H1 (cell line): ENCODE data around the gene TMEM187. TPM values are rescaled to one million over a fixed set of nuclear protein-coding genes. Genes with fewer than 3 reads are reported as not detected.

ENCODE experiments used
- CTCF ChIA-PET: fragments of 300-600 bp; sonication (Branson Sonifier 250); formaldehyde crosslinking; loops from one replicate; lab custom pipeline; 2021; ENCODE audit not compliant: partially characterized antibody; lab: Charles Lee
- POLR2A ChIA-PET: fragments of 300-600 bp; sonication (Branson Sonifier 250); formaldehyde crosslinking; loops from one replicate; lab custom pipeline; 2021; ENCODE audit warnings: inconsistent platforms; ENCODE audit not compliant: partially characterized antibody; lab: Charles Lee
- DNase-seq, 2 experiments: peaks; one replicate each; pipeline versions ENCODE4 v3.0.0 to v3.0.0-alpha.2; 2010 to 2022; ENCODE audit warnings: low spot score in 2 of 2, low read depth in 1 of 2, mixed read lengths in 1 of 2
- FAIRE-seq: peaks from 2 replicates; lab custom pipeline; 2011; peaks lifted over from hg19 to GRCh38; lab: Jason Lieb, UNC
- H2AFZ ChIP-seq: 2 replicates; pipeline ENCODE4 v1.8.1; 2012; ENCODE audit warnings: low read length, inconsistent platforms
- H2AK5ac ChIP-seq: 2 replicates; pipeline ENCODE4 v1.6.1; 2013; ENCODE audit warnings: low read depth, low read length
- H2BK120ac ChIP-seq: replicated peaks from 2 replicates; pipeline ENCODE3; 2013; ENCODE audit warnings: low read depth, low read length, inconsistent platforms
- H2BK12ac ChIP-seq: 2 replicates; pipeline ENCODE4 v1.6.1; 2013; ENCODE audit warnings: low read depth, low read length
- H2BK15ac ChIP-seq: 2 replicates; pipeline ENCODE4 v1.6.1; 2013; ENCODE audit warnings: low read length
- H2BK20ac ChIP-seq: 2 replicates; pipeline ENCODE4 v1.6.1; 2013; ENCODE audit warnings: low read length
- H2BK5ac ChIP-seq: 2 replicates; pipeline ENCODE4 v1.6.1; 2013; ENCODE audit warnings: low read depth, low read length
- H3K14ac ChIP-seq: 2 replicates; pipeline ENCODE4 v1.6.1; 2013; ENCODE audit warnings: inconsistent platforms; ENCODE audit not compliant: insufficient read length
- H3K18ac ChIP-seq: 2 replicates; pipeline ENCODE4 v1.6.1; 2013; ENCODE audit warnings: low read length; ENCODE audit errors: extremely low read depth
- H3K23ac ChIP-seq: 2 replicates; pipeline ENCODE4 v1.6.1; 2013; ENCODE audit warnings: inconsistent platforms; ENCODE audit not compliant: insufficient read length
- H3K23me2 ChIP-seq: 2 replicates; pipeline ENCODE4 v1.6.1; 2013; ENCODE audit warnings: low read depth, low read length
- H3K27ac ChIP-seq: 2 replicates; pipeline ENCODE4 v1.6.1; 2011; ENCODE audit warnings: low read depth, low read length, inconsistent platforms
- H3K27me3 ChIP-seq, 4 experiments: replicated peaks in 1 of 4; 1 replicate in 1 of 4; 2 replicates in 3 of 4; pipeline versions ENCODE4 v1.6.1 to v1.8.1; 2011 to 2013; ENCODE audit warnings: low read length in 3 of 4, mild to moderate bottlenecking in 3 of 4, inconsistent platforms in 2 of 4, mixed read lengths in 2 of 4, moderate library complexity in 1 of 4; ENCODE audit not compliant: control insufficient read depth in 3 of 4, insufficient read depth in 3 of 4; ENCODE audit errors: extremely low read depth in 1 of 4
- H3K36me3 ChIP-seq, 4 experiments: 2 replicates each; pipeline versions ENCODE4 v1.6.1 to v1.8.1; 2011 to 2013; ENCODE audit warnings: mild to moderate bottlenecking in 4 of 4, low read length in 3 of 4, moderate library complexity in 2 of 4, control low read depth in 1 of 4, inconsistent platforms in 1 of 4; ENCODE audit not compliant: insufficient read depth in 4 of 4, control insufficient read depth in 2 of 4
- H3K4ac ChIP-seq: replicated peaks from 2 replicates; pipeline ENCODE3; 2013; ENCODE audit warnings: low read length, low read depth, mixed read lengths, inconsistent platforms; ENCODE audit not compliant: insufficient read length
- H3K4me1 ChIP-seq, 4 experiments: replicated peaks in 1 of 4; 1 replicate in 1 of 4; 2 replicates in 3 of 4; pipeline versions ENCODE4 v1.6.1 to v1.8.1; 2011 to 2013; ENCODE audit warnings: low read length in 3 of 4, inconsistent platforms in 2 of 4, mixed read lengths in 1 of 4; ENCODE audit not compliant: insufficient read depth in 4 of 4, control insufficient read depth in 3 of 4
- H3K4me2 ChIP-seq, 2 experiments: 2 replicates each; pipeline versions ENCODE4 v1.6.1 to v1.8.1; 2011 to 2013; ENCODE audit warnings: low read depth in 2 of 2, low read length in 2 of 2, control low read depth in 1 of 2, inconsistent platforms in 1 of 2, mild to moderate bottlenecking in 1 of 2; ENCODE audit not compliant: insufficient read depth in 1 of 2
- H3K4me3 ChIP-seq, 4 experiments: fragments of 200-600, 300-600 bp in 1 of 4; sonication (generic), shearing (Covaris generic), sonication (Bioruptor Twin) in 1 of 4; 2 replicates each; pipeline versions ENCODE4 v1.5.1 to v1.8.1; 2011 to 2016; ENCODE audit warnings: low read length in 4 of 4, low read depth in 3 of 4, control low read depth in 2 of 4, inconsistent platforms in 2 of 4, mild to moderate bottlenecking in 2 of 4, mixed read lengths in 1 of 4, moderate library complexity in 1 of 4; ENCODE audit not compliant: insufficient read depth in 2 of 4; ENCODE audit errors: extremely low read depth in 1 of 4
- H3K56ac ChIP-seq: replicated peaks from 2 replicates; pipeline ENCODE3; 2013; ENCODE audit warnings: low read depth, mild to moderate bottlenecking, mixed read lengths, low read length, inconsistent platforms; ENCODE audit not compliant: insufficient read length
- H3K79me1 ChIP-seq: 2 replicates; pipeline ENCODE4 v1.6.1; 2013; ENCODE audit warnings: low read depth, low read length, control low read depth
- H3K79me2 ChIP-seq, 2 experiments: 2 replicates each; pipeline versions ENCODE4 v1.6.1 to v1.8.1; 2012 to 2013; ENCODE audit warnings: low read length in 2 of 2, mild to moderate bottlenecking in 2 of 2, inconsistent platforms in 1 of 2; ENCODE audit not compliant: insufficient read depth in 2 of 2, control insufficient read depth in 1 of 2
- H3K9ac ChIP-seq, 4 experiments: replicated peaks in 1 of 4; 1 replicate in 1 of 4; 2 replicates in 3 of 4; pipeline versions ENCODE4 v1.6.1 to v1.8.1; 2011 to 2013; ENCODE audit warnings: low read depth in 3 of 4, low read length in 3 of 4, control low read depth in 2 of 4, mild to moderate bottlenecking in 2 of 4, moderate library complexity in 2 of 4, inconsistent platforms in 1 of 4; ENCODE audit errors: extremely low read depth in 1 of 4
- H3K9me3 ChIP-seq, 2 experiments: 2 replicates each; pipeline versions ENCODE4 v1.6.1 to v1.8.1; 2012 to 2013; ENCODE audit warnings: mild to moderate bottlenecking in 2 of 2, moderate library complexity in 2 of 2, control low read depth in 1 of 2, inconsistent platforms in 1 of 2, low read depth in 1 of 2, low read length in 1 of 2, mixed read lengths in 1 of 2; ENCODE audit not compliant: insufficient read depth in 2 of 2
- H4K20me1 ChIP-seq, 2 experiments: replicated peaks in 1 of 2; 2 replicates each; pipeline versions ENCODE3 to v1.8.1; 2011 to 2013; ENCODE audit warnings: inconsistent platforms in 2 of 2, low read length in 2 of 2, mild to moderate bottlenecking in 1 of 2; ENCODE audit not compliant: insufficient read depth in 2 of 2, control insufficient read depth in 1 of 2
- H4K5ac ChIP-seq: 2 replicates; pipeline ENCODE4 v1.6.1; 2013; ENCODE audit warnings: low read length, low read depth, mixed read lengths, inconsistent platforms; ENCODE audit not compliant: insufficient read length
- H4K8ac ChIP-seq: 2 replicates; pipeline ENCODE4 v1.8.0; 2013; ENCODE audit warnings: mild to moderate bottlenecking, moderate library complexity, low read length, inconsistent platforms; ENCODE audit not compliant: insufficient read depth; ENCODE audit errors: extremely low read depth
- H4K91ac ChIP-seq: replicated peaks from 2 replicates; pipeline ENCODE3; 2013; ENCODE audit warnings: low read length, mixed read lengths, inconsistent platforms; ENCODE audit not compliant: insufficient read length
- BRCA1 ChIP-seq: IDR thresholded peaks from 2 replicates; pipeline ENCODE4 v1.6.1; 2012; ENCODE audit warnings: low read depth, low read length, improper control_type of control experiment
- NANOG ChIP-seq: IDR thresholded peaks from 2 replicates; pipeline ENCODE4 v1.6.1; 2011; ENCODE audit warnings: low read length, low read depth, mild to moderate bottlenecking, inconsistent platforms; ENCODE audit not compliant: insufficient read depth, poor library complexity, severe bottlenecking
- WGBS, 2 experiments: shearing (Covaris generic) in 1 of 2; methylation state at CpG; one replicate each; pipeline versions ENCODE4 v1.1.6 to v1.1.7; 2013 to 2015; ENCODE audit warnings: low lambda C conversion rate in 2 of 2, mixed read lengths in 2 of 2, inconsistent platforms in 1 of 2, low coverage in 1 of 2, missing lambda C conversion rate in 1 of 2; ENCODE audit not compliant: insufficient replicate concordance in 2 of 2, insufficient coverage in 1 of 2, insufficient read length in 1 of 2; ENCODE audit errors: extremely low coverage in 1 of 2, missing lambda C conversion rate in 1 of 2; 5-methylcytosine and 5-hydroxymethylcytosine counted together
- polyA plus RNA-seq, 7 experiments: library from polyadenylated mRNA; depleted of rRNA in 3 of 7; stranded (reverse) in 5 of 7; unstranded in 2 of 7; fragments of >200 nt in 5 of 7; fragments of 200-250 nt in 2 of 7; gene quantifications; 1 replicate in 5 of 7; 2 replicates in 1 of 7; 4 replicates in 1 of 7; pipeline versions ENCODE4 v1.2.1 to v1.2.3, GENCODE V29; 2011 to 2013; ENCODE audit warnings: missing spikeins in 2 of 7, mixed read lengths in 2 of 7
- total RNA-seq: library from RNA; stranded (reverse); fragmentation: NEBNext Ultra II Directional; extraction: Animal tissue kit (Norgen Biotek cat#: 25700); gene quantifications from 2 replicates; pipeline ENCODE4 v1.2.1, GENCODE V29; 2021

Gene TMEM187
- total and polyA plus RNA-seq, 2 of the 8 experiments (the other 6 are each of a cell fraction or from before 2014, with no cell fraction given) = 5.0 to 14.5 TPM

DNA sequence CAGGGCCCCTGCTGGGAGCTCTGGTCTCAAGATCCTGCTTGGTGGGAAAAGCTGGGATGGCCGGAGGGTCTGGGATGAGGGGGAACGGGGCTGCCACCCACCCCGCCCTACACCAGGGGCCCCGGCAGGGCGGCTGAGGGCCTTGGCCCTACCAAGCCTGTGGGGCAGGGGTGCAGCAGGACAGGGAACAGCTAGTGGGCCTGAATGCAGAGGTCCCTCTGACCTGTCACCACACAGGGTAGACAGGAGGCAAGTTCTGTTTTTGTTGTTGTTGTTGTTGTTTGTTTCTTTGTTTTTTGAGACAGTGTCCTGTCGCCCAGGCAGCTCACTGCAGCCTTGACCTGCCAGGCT is 27.8 kb upstream of the TMEM187 start:
- H4K5ac ChIP-seq = no peak overlapping the region
- H2BK20ac ChIP-seq = no peak overlapping the region
- peak overlapping the region in 1 of 2 experiments; percentile 51; a peak in 2 of 4 replicates for H3K4me2 ChIP-seq
- H3K79me2 ChIP-seq = no peaks in the 10 kb centered on the region
- H3K36me3 ChIP-seq = peaks cover 3 to 7% (median 4%) of the 10 kb centered on the region in 4 experiments; a peak in 4 of 8 replicates
- DNase-seq (no peak), FAIRE-seq (no peak)
- H3K4me1 ChIP-seq = peaks cover 2 to 15% (median 7%) of the 10 kb centered on the region in 4 experiments; a peak in 6 of 7 replicates
- no peak overlapping the region for H3K14ac ChIP-seq
- H4K20me1 ChIP-seq = peaks cover 0 to 1% of the 10 kb centered on the region in 2 experiments
- H2BK5ac ChIP-seq = no peak overlapping the region
- H3K23ac ChIP-seq = no peak overlapping the region
- no peak overlapping the region for H3K9ac ChIP-seq
- no peak overlapping the region for H3K4ac ChIP-seq
- no peak overlapping the region for H3K27ac ChIP-seq
- H3K23me2 ChIP-seq = no peaks in the 10 kb centered on the region
- H3K79me1 ChIP-seq = no peaks in the 10 kb centered on the region
- peak overlapping the region in 1 of 4 experiments; percentile 51; a peak in 2 of 8 replicates for H3K4me3 ChIP-seq
- ChIA-PET CTCF (interaction anchor here (0.6 to 11.1 kb wide), 6 partner anchors 9 to 190 kb away, joined by 3 to 272 read pairs (median 10); partner anchors contain the start of genes ARHGAP4, HCFC1, NAA10 and PLXNB3), POLR2A (interaction anchor here (0.7 to 18.9 kb wide), 8 partner anchors 10 to 117 kb away, joined by 3 to 231 read pairs (median 6); partner anchors contain the start of genes ARHGAP4, HCFC1 and NAA10)
- H2BK12ac ChIP-seq = no peak overlapping the region
- H3K27me3 ChIP-seq = no peaks in the 10 kb centered on the region
- H2BK15ac ChIP-seq = no peak overlapping the region
- no peak overlapping the region for H2AFZ ChIP-seq
- WGBS, 2 experiments = 65% methylated on average over 5 of the region's 6 CpGs; no CpG with 5 or more reads in 1 of the 2 experiments
- H3K56ac ChIP-seq = no peak overlapping the region
- H3K18ac ChIP-seq = no peak overlapping the region
- H3K9me3 ChIP-seq = no peaks in the 10 kb centered on the region
- no peak overlapping the region for H2BK120ac ChIP-seq
- H2AK5ac ChIP-seq = no peak overlapping the region
- H4K91ac ChIP-seq = no peak overlapping the region
- H4K8ac ChIP-seq = no peak overlapping the region
- TF ChIP-seq NANOG (no peak), BRCA1 (no peak)
